ENCODE data around the gene SUGCT.

The SUGCT gene

GRCh38 chr7:40380111-40380510, 245.3 kb downstream of the SUGCT start:
- H3K27me3 ChIP-seq (ENCODE audit: insufficient read depth, low read length, poor library complexity) = no peaks in the 10 kb centered on the region
- no peaks in the 10 kb centered on the region for H4K20me1 ChIP-seq (ENCODE audit: insufficient read depth, low read length)
- DNase-seq (no peak), ATAC-seq (ENCODE audit: insufficient read depth, low read depth) (no peak)
- H3K79me2 ChIP-seq (ENCODE audit: insufficient read depth, low read length) = no peaks in the 10 kb centered on the region
- no peaks in the 10 kb centered on the region for H3K36me3 ChIP-seq (ENCODE audit: insufficient read depth, low read length)
- H2AFZ ChIP-seq (ENCODE audit: low read depth, low read length) = no peak overlapping the region
- no peak for TF ChIP-seq EZH2 (IDR thresholded peaks at IDR 0.05; ENCODE audit: borderline replicate concordance, low read depth, low read length, severe bottlenecking)
- no peaks in the 10 kb centered on the region for H3K9me3 ChIP-seq (ENCODE audit: insufficient read depth, low read length, severe bottlenecking)
- no peak overlapping the region for H3K4me2 ChIP-seq (ENCODE audit: insufficient read depth, low read length)
- H3K4me1 ChIP-seq (ENCODE audit: insufficient read depth, low read length) = no peaks in the 10 kb centered on the region
- no peak overlapping the region for H3K27ac ChIP-seq (ENCODE audit: low read length)
- no peak overlapping the region for H3K4me3 ChIP-seq (ENCODE audit: low read depth in 1 of 2, low read length in 2 of 2)
- H3K9ac ChIP-seq (ENCODE audit: low read depth, low read length) = no peak overlapping the region

DNA sequence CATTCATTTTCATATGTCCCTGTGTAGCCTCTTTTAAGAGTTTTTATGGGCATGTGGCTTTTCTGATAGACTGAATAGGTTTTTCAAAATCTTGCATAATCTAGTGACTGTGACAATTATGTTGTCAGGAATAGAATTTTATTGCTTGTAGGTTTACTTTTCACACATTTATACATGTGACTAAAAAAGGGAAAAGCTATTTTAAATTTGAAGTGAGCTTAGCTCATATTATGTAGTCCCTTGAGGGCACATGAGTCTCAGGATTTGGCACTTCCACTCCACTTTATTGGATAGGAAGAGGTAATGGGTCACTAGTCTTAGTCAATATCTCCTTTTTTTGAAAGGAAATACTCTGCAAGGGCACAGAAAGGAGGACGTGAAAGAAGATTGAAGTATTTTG, 247.3 kb downstream of the SUGCT start:
- Histone ChIP-seq H3K79me2 (ENCODE audit: insufficient read depth, low read length) (no peaks in the 10 kb centered on the region), H3K27ac (ENCODE audit: low read length) (no peak overlapping the region), H3K9me3 (ENCODE audit: insufficient read depth, low read length, severe bottlenecking) (no peaks in the 10 kb centered on the region), H3K4me1 (ENCODE audit: insufficient read depth, low read length) (no peaks in the 10 kb centered on the region), H3K4me2 (ENCODE audit: insufficient read depth, low read length) (no peak overlapping the region), H3K9ac (ENCODE audit: low read depth, low read length) (no peak overlapping the region), H3K4me3 (ENCODE audit: low read depth in 1 of 2, low read length in 2 of 2) (no peak overlapping the region), H3K36me3 (ENCODE audit: insufficient read depth, low read length) (no peaks in the 10 kb centered on the region), H2AFZ (ENCODE audit: low read depth, low read length) (no peak overlapping the region), H3K27me3 (ENCODE audit: insufficient read depth, low read length, poor library complexity) (no peaks in the 10 kb centered on the region), H4K20me1 (ENCODE audit: insufficient read depth, low read length) (no peaks in the 10 kb centered on the region)
- no peak for DNase-seq
- TF ChIP-seq CTCF (IDR thresholded peaks at IDR 0.05; ENCODE audit: borderline replicate concordance, extremely low read depth, low read length, poor library complexity, severe bottlenecking) = no peak
- no peak for TF ChIP-seq EZH2 (IDR thresholded peaks at IDR 0.05; ENCODE audit: borderline replicate concordance, low read depth, low read length, severe bottlenecking)
- ATAC-seq (ENCODE audit: insufficient read depth, low read depth) = no peak

GRCh38 chr7:40393660-40394059, 258.9 kb downstream of the SUGCT start:
- no peaks in the 10 kb centered on the region for H4K20me1 ChIP-seq (ENCODE audit: insufficient read depth, low read length)
- ATAC-seq (ENCODE audit: insufficient read depth, low read depth) (no peak), DNase-seq (no peak)
- H3K9me3 ChIP-seq (ENCODE audit: insufficient read depth, low read length, severe bottlenecking) = no peaks in the 10 kb centered on the region
- no peak overlapping the region for H3K4me3 ChIP-seq (ENCODE audit: low read depth in 1 of 2, low read length in 2 of 2)
- H3K36me3 ChIP-seq (ENCODE audit: insufficient read depth, low read length) = no peaks in the 10 kb centered on the region
- peaks cover 3% of the 10 kb centered on the region for H3K27me3 ChIP-seq (ENCODE audit: insufficient read depth, low read length, poor library complexity)
- H3K27ac ChIP-seq (ENCODE audit: low read length) = no peak overlapping the region
- no peaks in the 10 kb centered on the region for H3K79me2 ChIP-seq (ENCODE audit: insufficient read depth, low read length)
- no peak overlapping the region for H2AFZ ChIP-seq (ENCODE audit: low read depth, low read length)
- H3K9ac ChIP-seq (ENCODE audit: low read depth, low read length) = no peak overlapping the region
- no peak overlapping the region for H3K4me2 ChIP-seq (ENCODE audit: insufficient read depth, low read length)
- no peaks in the 10 kb centered on the region for H3K4me1 ChIP-seq (ENCODE audit: insufficient read depth, low read length)
- no peak for TF ChIP-seq EZH2 (IDR thresholded peaks at IDR 0.05; ENCODE audit: borderline replicate concordance, low read depth, low read length, severe bottlenecking)
- TF ChIP-seq CTCF (IDR thresholded peaks at IDR 0.05; ENCODE audit: borderline replicate concordance, extremely low read depth, low read length, poor library complexity, severe bottlenecking) = no peak

DNA sequence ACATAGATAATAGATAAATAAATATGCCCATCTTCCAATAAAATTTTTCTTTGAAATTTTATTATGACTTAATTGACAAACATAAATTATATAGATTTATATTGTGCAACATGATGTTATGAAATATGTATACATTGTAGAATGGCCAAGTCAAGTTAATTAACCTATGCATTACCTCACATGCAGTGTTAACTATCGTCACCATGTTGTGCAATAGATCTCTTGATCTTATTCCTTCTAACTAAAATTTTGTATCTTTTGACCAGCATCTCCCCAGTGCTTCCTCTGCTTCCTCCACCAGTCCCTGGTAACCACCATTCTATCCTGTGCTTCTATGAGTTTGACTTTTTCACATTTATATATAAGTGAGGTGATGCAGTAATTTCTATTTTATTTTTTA, 259.6 kb downstream of the SUGCT start:
- H3K27ac ChIP-seq (ENCODE audit: low read length) = no peak overlapping the region
- peaks cover 3% of the 10 kb centered on the region for H3K27me3 ChIP-seq (ENCODE audit: insufficient read depth, low read length, poor library complexity)
- no peaks in the 10 kb centered on the region for H3K79me2 ChIP-seq (ENCODE audit: insufficient read depth, low read length)
- H3K9ac ChIP-seq (ENCODE audit: low read depth, low read length) = no peak overlapping the region
- no peak overlapping the region for H3K4me2 ChIP-seq (ENCODE audit: insufficient read depth, low read length)
- no peak overlapping the region for H2AFZ ChIP-seq (ENCODE audit: low read depth, low read length)
- TF ChIP-seq CTCF (IDR thresholded peaks at IDR 0.05; ENCODE audit: borderline replicate concordance, extremely low read depth, low read length, poor library complexity, severe bottlenecking) (no peak), EZH2 (IDR thresholded peaks at IDR 0.05; ENCODE audit: borderline replicate concordance, low read depth, low read length, severe bottlenecking) (no peak)
- H3K4me3 ChIP-seq (ENCODE audit: low read depth in 1 of 2, low read length in 2 of 2) = no peak overlapping the region
- H4K20me1 ChIP-seq (ENCODE audit: insufficient read depth, low read length) = no peaks in the 10 kb centered on the region
- no peaks in the 10 kb centered on the region for H3K4me1 ChIP-seq (ENCODE audit: insufficient read depth, low read length)
- ATAC-seq (ENCODE audit: insufficient read depth, low read depth) = no peak
- no peak for DNase-seq
- no peaks in the 10 kb centered on the region for H3K36me3 ChIP-seq (ENCODE audit: insufficient read depth, low read length)
- H3K9me3 ChIP-seq (ENCODE audit: insufficient read depth, low read length, severe bottlenecking) = no peaks in the 10 kb centered on the region

Data from DND-41 (cell line).